Endothelial cell of umbilical vein (primary cell): ENCODE measurements around the gene CCDC12. TPM values are rescaled to one million over a fixed set of nuclear protein-coding genes. Genes with fewer than 3 reads are reported as not detected.
A peak's percentile ranks its signal among the peaks of the same experiment; 100 is the strongest.

Source experiments
- BruUV-seq: library from RNA; stranded (reverse); fragments of 400-500 nt; replicated peaks from 2 replicates; lab custom pipeline; 2021; lab: Mats Ljungman, UMichigan
- CTCF ChIA-PET: fragments of 300-600, 350-600 bp; sonication (Branson Sonifier 250); formaldehyde crosslinking; loops from one replicate; lab custom pipeline; 2021; ENCODE audit warnings: antibody characterized with exemption, inconsistent platforms; lab: Charles Lee
- POLR2A ChIA-PET: fragments of 300-600, 350-600 bp; sonication (Branson Sonifier 250); formaldehyde crosslinking; loops from one replicate; lab custom pipeline; 2021; ENCODE audit warnings: antibody characterized with exemption, inconsistent platforms; lab: Charles Lee
- DNase-seq: peaks from one replicate; pipeline ENCODE4 v3.0.0-alpha.2; 2011; ENCODE audit warnings: low read depth, low spot score
- FAIRE-seq: peaks from 2 replicates; lab custom pipeline; 2011; peaks lifted over from hg19 to GRCh38; lab: Jason Lieb, UNC
- H2AFZ ChIP-seq: 2 replicates; pipeline ENCODE4 v1.6.0; 2012; ENCODE audit warnings: low read depth, low read length, control low read depth, inconsistent platforms
- H3K27ac ChIP-seq: 2 replicates; pipeline ENCODE4 v1.5.1; 2011; ENCODE audit warnings: low read depth, mild to moderate bottlenecking, control low read depth, low read length, moderate library complexity; ENCODE audit not compliant: insufficient read depth
- H3K27me3 ChIP-seq, 2 experiments: 2 replicates each; pipeline versions ENCODE4 v1.6.0 to v1.6.1; 2011; ENCODE audit warnings: low read length in 2 of 2, mixed read lengths in 1 of 2; ENCODE audit not compliant: control insufficient read depth in 2 of 2, insufficient read depth in 2 of 2
- H3K36me3 ChIP-seq, 2 experiments: 2 replicates in 1 of 2; 3 replicates in 1 of 2; pipeline ENCODE4 v1.5.1; 2011; ENCODE audit warnings: low read length in 2 of 2, mild to moderate bottlenecking in 1 of 2, moderate library complexity in 1 of 2; ENCODE audit not compliant: control insufficient read depth in 2 of 2, insufficient read depth in 2 of 2; ENCODE audit errors: extremely low read depth in 1 of 2
- H3K4me1 ChIP-seq: 3 replicates; pipeline ENCODE4 v1.5.1; 2011; ENCODE audit warnings: mild to moderate bottlenecking, low read length; ENCODE audit not compliant: control insufficient read depth, insufficient read depth; ENCODE audit errors: extremely low read depth
- H3K4me2 ChIP-seq: 2 replicates; pipeline ENCODE4 v1.6.1; 2011; ENCODE audit warnings: low read length, control low read depth, mixed read lengths; ENCODE audit not compliant: insufficient read depth
- H3K4me3 ChIP-seq, 3 experiments: fragments of 200-600 bp in 1 of 3; sonication (generic), shearing (Covaris generic) in 1 of 3; replicated peaks in 1 of 3; 2 replicates each; pipeline ENCODE4 v1.5.1; 2011 to 2016; ENCODE audit warnings: control low read depth in 3 of 3, low read length in 3 of 3, mild to moderate bottlenecking in 2 of 3, inconsistent platforms in 1 of 3, low read depth in 1 of 3, moderate library complexity in 1 of 3; ENCODE audit not compliant: insufficient read depth in 1 of 3
- H3K79me2 ChIP-seq: 2 replicates; pipeline ENCODE4 v1.6.0; 2012; ENCODE audit warnings: low read length, inconsistent platforms; ENCODE audit not compliant: control insufficient read depth, insufficient read depth
- H3K9ac ChIP-seq: replicated peaks from 2 replicates; pipeline ENCODE3; 2011; ENCODE audit warnings: low read length, control low read depth; ENCODE audit not compliant: insufficient read depth; ENCODE audit errors: extremely low read depth
- H3K9me1 ChIP-seq: replicated peaks from 3 replicates; pipeline ENCODE4 v1.6.0; 2011; ENCODE audit warnings: mild to moderate bottlenecking, low read length; ENCODE audit not compliant: control insufficient read depth, insufficient read depth; ENCODE audit errors: extremely low read depth
- H3K9me3 ChIP-seq: replicated peaks from 2 replicates; pipeline ENCODE4 v1.5.1; 2012; ENCODE audit warnings: low read length, inconsistent platforms; ENCODE audit not compliant: control insufficient read depth, insufficient read depth
- H4K20me1 ChIP-seq: replicated peaks from 2 replicates; pipeline ENCODE3; 2011; ENCODE audit warnings: mild to moderate bottlenecking, low read length; ENCODE audit not compliant: control insufficient read depth, insufficient read depth; ENCODE audit errors: extremely low read depth
- CTCF ChIP-seq, 2 donors: IDR thresholded peaks; 1 replicate in 1 of 2; 2 replicates in 1 of 2; pipeline ENCODE4 v1.5.1; 2011; ENCODE audit warnings: low read length in 2 of 2, mild to moderate bottlenecking in 2 of 2, moderate library complexity in 2 of 2, control low read depth in 1 of 2, inconsistent platforms in 1 of 2, low read depth in 1 of 2; ENCODE audit not compliant: insufficient read depth in 1 of 2; ENCODE audit errors: extremely low read depth in 1 of 2
- EZH2 ChIP-seq: IDR thresholded peaks from 2 replicates; pipeline ENCODE4 v1.6.1; 2012; ENCODE audit warnings: borderline replicate concordance, low read depth, mild to moderate bottlenecking, moderate library complexity, low read length, inconsistent platforms; ENCODE audit not compliant: severe bottlenecking
- FOS ChIP-seq: IDR thresholded peaks from 2 replicates; pipeline ENCODE4 v1.6.1; 2011; ENCODE audit warnings: mild to moderate bottlenecking, low read length, moderate library complexity, borderline replicate concordance; ENCODE audit not compliant: insufficient read depth
- GATA2 ChIP-seq: IDR thresholded peaks from 2 replicates; pipeline ENCODE4 v1.7.0; 2011; ENCODE audit warnings: low read depth, mild to moderate bottlenecking, moderate library complexity, mixed read lengths, low read length; ENCODE audit not compliant: insufficient read length, insufficient read depth
- JUN ChIP-seq: IDR thresholded peaks from 2 replicates; pipeline ENCODE4 v1.6.1; 2011; ENCODE audit warnings: borderline replicate concordance, low read depth; ENCODE audit not compliant: insufficient read length, insufficient read depth
- MAX ChIP-seq: IDR thresholded peaks from 2 replicates; pipeline ENCODE4 v1.6.1; 2011; ENCODE audit not compliant: insufficient read depth, insufficient read length
- MYC ChIP-seq: IDR thresholded peaks from one replicate; pipeline ENCODE4 v1.6.1; 2011; ENCODE audit warnings: mild to moderate bottlenecking, low read depth, low read length
- POLR2A ChIP-seq: IDR thresholded peaks from 2 replicates; pipeline ENCODE4 v1.6.1; 2012; ENCODE audit warnings: low read depth, mild to moderate bottlenecking, control low read depth, low read length
- POLR2AphosphoS5 ChIP-seq: IDR thresholded peaks from 2 replicates; pipeline ENCODE4 v1.6.1; 2012; ENCODE audit warnings: low read depth, mild to moderate bottlenecking, control low read depth, low read length, moderate library complexity; ENCODE audit not compliant: insufficient read depth
- dilution Hi-C: fragments of 300-500 bp; cut with MboI; formaldehyde crosslinking; loops from one replicate; pipeline ENCODE4 v1.15.0; 2019; ENCODE audit warnings: low sequenced_read_pairs; ENCODE audit not compliant: extremely low pct_ligation_motif_present
- intact Hi-C: fragments of 100-400 bp; cut with micrococcal nuclease; formaldehyde crosslinking; loops from one replicate; pipeline ENCODE4 v1.10.0; 2022
- polyA plus RNA-seq, 4 experiments: library from polyadenylated mRNA; depleted of rRNA in 3 of 4; stranded (reverse) in 3 of 4; unstranded in 1 of 4; fragments of >200 nt; gene quantifications; 2 replicates each; pipeline versions ENCODE4 v1.2.1 to v1.2.3, GENCODE V29; 2011 to 2012; ENCODE audit warnings: missing spikeins in 1 of 4
- total RNA-seq: library from RNA; stranded (reverse); gene quantifications from 2 replicates; pipeline ENCODE4 v1.2.3, GENCODE V29; 2021

The CCDC12 gene
- total and polyA plus RNA-seq, 2 donors (not counting 3 experiments of a cell fraction or from before 2014, with no cell fraction given) = 35.1 to 50.5 TPM

GRCh38 chr3:46914849-46915248 lies 61.7 kb downstream of the CCDC12 start:
- H3K9me3 ChIP-seq = no peaks in the 10 kb centered on the region
- CTCF ChIA-PET = interaction anchor here (1.2 to 2.5 kb wide), 2 partner anchors 21 to 67 kb away, joined by 3 to 10 read pairs; no protein-coding TSS in a partner anchor
- no peak overlapping the region for H2AFZ ChIP-seq
- no peak for TF ChIP-seq MYC
- BruUV-seq = no TSS peak
- no peak overlapping the region for H3K4me2 ChIP-seq
- no peaks in the 10 kb centered on the region for H3K79me2 ChIP-seq
- dilution Hi-C loops (no loop called here), intact Hi-C loops (no loop called here)
- H4K20me1 ChIP-seq = no peaks in the 10 kb centered on the region
- peaks cover 6% of the 10 kb centered on the region for H3K4me1 ChIP-seq
- H3K36me3 ChIP-seq = no peaks in the 10 kb centered on the region
- no peak overlapping the region for H3K27ac ChIP-seq
- no peaks in the 10 kb centered on the region for H3K9me1 ChIP-seq
- no peak overlapping the region for H3K9ac ChIP-seq
- no peaks in the 10 kb centered on the region for H3K27me3 ChIP-seq
- FAIRE-seq (no peak), DNase-seq (no peak)
- no peak overlapping the region for H3K4me3 ChIP-seq
- POLR2A ChIA-PET = no interaction called here

- no peak for TF ChIP-seq POLR2A
- TF ChIP-seq POLR2AphosphoS5 = no peak
- TF ChIP-seq MYC = no peak
- no peak for TF ChIP-seq EZH2
- TF ChIP-seq JUN = no peak
- TF ChIP-seq FOS = no peak
- no peak for TF ChIP-seq MAX
- TF ChIP-seq CTCF (IDR thresholded peaks at IDR 0.05; ENCODE audit: extremely low read depth in 1 of 2, insufficient read depth in 1 of 2, low read depth in 1 of 2, low read length in 2 of 2) = no peak
- TF ChIP-seq GATA2 = no peak
- POLR2A ChIA-PET = no interaction called here
Measured at GRCh38 chr3:46913644-46914043, 62.9 kb downstream of the CCDC12 start.

More at GRCh38 chr3:46913644-46914043, 62.9 kb downstream of the CCDC12 start:
- Histone ChIP-seq H3K9me3 (no peaks in the 10 kb centered on the region), H3K4me1 (peaks cover 10% of the 10 kb centered on the region), H3K9me1 (no peaks in the 10 kb centered on the region), H3K79me2 (no peaks in the 10 kb centered on the region), H4K20me1 (no peaks in the 10 kb centered on the region), H2AFZ (no peak overlapping the region), H3K27ac (no peak overlapping the region), H3K4me3 (no peak overlapping the region), H3K9ac (no peak overlapping the region), H3K27me3 (no peaks in the 10 kb centered on the region), H3K4me2 (no peak overlapping the region), H3K36me3 (no peaks in the 10 kb centered on the region)
- CTCF ChIA-PET = interaction anchor here (0.6 to 2.5 kb wide), 7 partner anchors 10 to 68 kb away, joined by 3 to 10 read pairs (median 4); partner anchors contain the start of gene CCDC12
- dilution Hi-C loops (no loop called here), intact Hi-C loops (no loop called here)
- BruUV-seq = no TSS peak
- FAIRE-seq (peak; percentile 86), DNase-seq (peak; percentile 44)
